Breast epithelium (tissue), 3 donors: ENCODE data around the gene LSM12.

Source experiments
- POLR2AphosphoS5 ChIP-seq, 3 donors: sonication (generic); formaldehyde crosslinking; IDR thresholded peaks; one replicate each; pipeline ENCODE4 v1.6.1; 2017; ENCODE audit warnings: antibody characterized with exemption in 3 of 3
- TF ChIP-seq, protein P1 (sequence below), 3 donors: fragments of 450-650 bp; IDR thresholded peaks; one replicate each; pipeline ENCODE4 v1.5.1; 2016 to 2017; ENCODE audit warnings: antibody characterized with exemption in 3 of 3, mild to moderate bottlenecking in 3 of 3, moderate library complexity in 3 of 3

DNA sequence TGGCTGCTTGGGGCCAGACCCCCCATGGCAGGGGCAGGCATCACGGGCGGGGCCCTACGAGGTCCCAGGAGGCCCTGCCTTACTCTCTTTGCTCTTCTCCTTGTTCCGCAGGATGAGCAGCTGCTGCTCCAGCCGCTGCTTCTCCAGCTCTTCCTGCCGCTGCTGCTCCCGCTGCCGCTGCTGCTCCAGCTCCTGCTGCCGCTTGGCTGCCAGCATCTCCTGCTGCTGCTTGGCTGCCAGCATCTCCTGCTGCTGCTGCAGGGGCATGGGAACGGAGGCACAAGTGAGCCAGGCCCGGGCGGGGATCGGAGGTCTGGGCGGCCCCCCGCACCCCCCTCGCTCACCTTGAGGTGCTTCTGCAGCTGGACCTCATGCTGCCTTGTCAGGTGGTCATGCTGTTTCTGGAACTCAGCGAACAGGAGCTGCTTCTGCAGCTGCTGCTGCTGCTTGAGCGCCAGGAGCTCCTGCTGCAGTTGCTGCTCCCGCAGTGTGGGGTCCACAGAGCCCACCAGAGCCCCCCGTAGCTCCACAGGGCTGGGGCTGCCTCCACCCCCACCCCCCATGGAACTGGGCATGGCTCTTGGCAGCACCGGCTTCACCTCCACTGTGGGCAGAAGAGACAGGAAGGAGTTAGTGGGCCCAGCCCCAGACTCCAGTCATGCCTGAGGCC lies 26.9 kb upstream of the LSM12 start:
- TF ChIP-seq, protein P1, sequence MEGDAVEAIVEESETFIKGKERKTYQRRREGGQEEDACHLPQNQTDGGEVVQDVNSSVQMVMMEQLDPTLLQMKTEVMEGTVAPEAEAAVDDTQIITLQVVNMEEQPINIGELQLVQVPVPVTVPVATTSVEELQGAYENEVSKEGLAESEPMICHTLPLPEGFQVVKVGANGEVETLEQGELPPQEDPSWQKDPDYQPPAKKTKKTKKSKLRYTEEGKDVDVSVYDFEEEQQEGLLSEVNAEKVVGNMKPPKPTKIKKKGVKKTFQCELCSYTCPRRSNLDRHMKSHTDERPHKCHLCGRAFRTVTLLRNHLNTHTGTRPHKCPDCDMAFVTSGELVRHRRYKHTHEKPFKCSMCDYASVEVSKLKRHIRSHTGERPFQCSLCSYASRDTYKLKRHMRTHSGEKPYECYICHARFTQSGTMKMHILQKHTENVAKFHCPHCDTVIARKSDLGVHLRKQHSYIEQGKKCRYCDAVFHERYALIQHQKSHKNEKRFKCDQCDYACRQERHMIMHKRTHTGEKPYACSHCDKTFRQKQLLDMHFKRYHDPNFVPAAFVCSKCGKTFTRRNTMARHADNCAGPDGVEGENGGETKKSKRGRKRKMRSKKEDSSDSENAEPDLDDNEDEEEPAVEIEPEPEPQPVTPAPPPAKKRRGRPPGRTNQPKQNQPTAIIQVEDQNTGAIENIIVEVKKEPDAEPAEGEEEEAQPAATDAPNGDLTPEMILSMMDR (IDR thresholded peaks at IDR 0.05), result no peak
- TF ChIP-seq POLR2AphosphoS5 (IDR thresholded peaks at IDR 0.05), result no peak
